Subcutaneous adipose tissue (tissue), 4 donors: ENCODE measurements around the gene CA9. TPM values are rescaled to one million over a fixed set of nuclear protein-coding genes. Genes with fewer than 3 reads are reported as not detected.

Source experiments
- CTCF ChIP-seq: fragments of 450-650 bp; IDR thresholded peaks from one replicate; pipeline ENCODE4 v1.5.1; 2016; ENCODE audit warnings: low read depth, mild to moderate bottlenecking, control low read depth, antibody characterized with exemption, moderate library complexity
- total RNA-seq, 4 donors: library from RNA; depleted of rRNA; stranded (reverse); fragments of >200 nt; gene quantifications; one replicate each; pipeline ENCODE4 v1.1.0, GENCODE V29; 2016

Gene CA9
- total RNA-seq, 4 donors from 2014 or later: not detected

- no peak for TF ChIP-seq CTCF
Observed at GRCh38 chr9:35689542-35690293, 16.0 kb downstream of the CA9 start, which contains the start of gene TPM2. Gene TPM2, minus strand, starts transcription at chr9:35689925. Its CDS starts 108 bp downstream, at chr9:35689817.

- no peak for TF ChIP-seq CTCF
Observed at GRCh38 chr9:35690294-35690613, 16.5 kb downstream of the CA9 start.

GRCh38 chr9:35690614-35691333 is 17.0 kb downstream of the CA9 start:
- no peak for TF ChIP-seq CTCF

GRCh38 chr9:35691334-35691650 is 17.6 kb downstream of the CA9 start:
- no peak for TF ChIP-seq CTCF

GRCh38 chr9:35691757-35692301 is 18.1 kb downstream of the CA9 start:
- TF ChIP-seq CTCF: no peak

GRCh38 chr9:35695943-35696401 is 22.2 kb downstream of the CA9 start:
- TF ChIP-seq CTCF: no peak

GRCh38 chr9:35696520-35697215 is 22.9 kb downstream of the CA9 start:
- no peak for TF ChIP-seq CTCF
